Measurements from ENCODE around the gene PTPRG. TPM values are rescaled to one million over a fixed set of nuclear protein-coding genes. Genes with fewer than 3 reads are reported as not detected.

Gene PTPRG
- total RNA-seq, 4 donors from 2014 or later, result 8.4 to 37.3 (median 14.9) TPM

GRCh38 chr3:61761694-61762430 lies 200.5 kb downstream of the PTPRG start:
- intact Hi-C loops (cut with DNase I; ENCODE audit: low total_unique reads), result no loop called here
- DNase-seq (ENCODE audit: low spot score in 2 of 2), result no peak
- 78 to 82% methylated on average over 8 of the region's 8 CpGs for WGBS, 2 donors
- H3K4me3 ChIP-seq (ENCODE audit: low read depth, poor library complexity, severe bottlenecking), result no peak overlapping the region
- TF ChIP-seq, protein P1, sequence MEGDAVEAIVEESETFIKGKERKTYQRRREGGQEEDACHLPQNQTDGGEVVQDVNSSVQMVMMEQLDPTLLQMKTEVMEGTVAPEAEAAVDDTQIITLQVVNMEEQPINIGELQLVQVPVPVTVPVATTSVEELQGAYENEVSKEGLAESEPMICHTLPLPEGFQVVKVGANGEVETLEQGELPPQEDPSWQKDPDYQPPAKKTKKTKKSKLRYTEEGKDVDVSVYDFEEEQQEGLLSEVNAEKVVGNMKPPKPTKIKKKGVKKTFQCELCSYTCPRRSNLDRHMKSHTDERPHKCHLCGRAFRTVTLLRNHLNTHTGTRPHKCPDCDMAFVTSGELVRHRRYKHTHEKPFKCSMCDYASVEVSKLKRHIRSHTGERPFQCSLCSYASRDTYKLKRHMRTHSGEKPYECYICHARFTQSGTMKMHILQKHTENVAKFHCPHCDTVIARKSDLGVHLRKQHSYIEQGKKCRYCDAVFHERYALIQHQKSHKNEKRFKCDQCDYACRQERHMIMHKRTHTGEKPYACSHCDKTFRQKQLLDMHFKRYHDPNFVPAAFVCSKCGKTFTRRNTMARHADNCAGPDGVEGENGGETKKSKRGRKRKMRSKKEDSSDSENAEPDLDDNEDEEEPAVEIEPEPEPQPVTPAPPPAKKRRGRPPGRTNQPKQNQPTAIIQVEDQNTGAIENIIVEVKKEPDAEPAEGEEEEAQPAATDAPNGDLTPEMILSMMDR (IDR thresholded peaks at IDR 0.05), result no peak
- no peak for TF ChIP-seq POLR2A (IDR thresholded peaks at IDR 0.05)

DNA sequence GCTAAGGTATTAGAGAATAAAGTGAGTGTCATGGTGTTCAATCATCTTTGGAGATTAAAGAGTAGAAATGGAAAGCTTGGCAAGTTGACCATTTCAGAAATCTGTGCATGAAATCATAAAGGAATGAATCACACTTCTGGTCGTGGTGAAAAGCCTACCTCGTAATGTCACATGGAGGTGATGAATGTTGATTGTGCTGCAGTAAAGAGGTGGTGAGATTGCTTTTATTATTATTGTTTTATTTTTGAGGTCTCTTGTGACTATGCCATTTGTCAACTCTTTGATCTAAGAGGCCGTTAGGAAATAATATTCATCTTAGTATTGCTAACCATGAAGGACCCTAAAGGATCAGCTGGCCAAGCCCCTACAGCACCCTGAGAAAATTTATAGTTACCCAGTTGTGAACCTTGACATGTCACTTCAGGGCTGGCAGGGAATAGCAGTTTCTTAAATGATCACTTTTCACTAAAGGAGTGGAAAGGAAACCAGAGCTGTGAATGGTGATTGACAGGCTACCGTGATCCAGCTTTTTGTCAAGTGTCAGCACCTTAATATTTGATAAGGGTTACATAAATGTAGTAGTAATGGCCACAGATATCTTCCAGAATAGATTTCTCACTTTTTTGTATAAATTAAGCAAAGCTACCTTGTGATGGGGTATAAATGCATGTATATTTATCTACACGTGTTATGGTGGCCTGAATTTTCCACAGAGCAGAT lies 203.9 kb downstream of the PTPRG start:
- DNase-seq (ENCODE audit: low spot score in 2 of 2), result no peak
- no peak for TF ChIP-seq POLR2A (IDR thresholded peaks at IDR 0.05)
- TF ChIP-seq, protein P1 (IDR thresholded peaks at IDR 0.05), result no peak
- WGBS, 2 donors, result 88 to 91% methylated on average over 5 of the region's 5 CpGs
- intact Hi-C loops (cut with DNase I; ENCODE audit: low total_unique reads), result no loop called here
- H3K4me3 ChIP-seq (ENCODE audit: low read depth, poor library complexity, severe bottlenecking), result no peak overlapping the region

GRCh38 chr3:61768284-61769037 lies 207.1 kb downstream of the PTPRG start:
- intact Hi-C loops (cut with DNase I; ENCODE audit: low total_unique reads), result no loop called here
- WGBS, 2 donors, result 74 to 79% methylated on average over 4 of the region's 4 CpGs
- no peak for DNase-seq (ENCODE audit: low spot score in 2 of 2)
- TF ChIP-seq, protein P1 (IDR thresholded peaks at IDR 0.05), result no peak
- TF ChIP-seq POLR2A (IDR thresholded peaks at IDR 0.05), result no peak
- no peak overlapping the region for H3K4me3 ChIP-seq (ENCODE audit: low read depth, poor library complexity, severe bottlenecking)

DNA sequence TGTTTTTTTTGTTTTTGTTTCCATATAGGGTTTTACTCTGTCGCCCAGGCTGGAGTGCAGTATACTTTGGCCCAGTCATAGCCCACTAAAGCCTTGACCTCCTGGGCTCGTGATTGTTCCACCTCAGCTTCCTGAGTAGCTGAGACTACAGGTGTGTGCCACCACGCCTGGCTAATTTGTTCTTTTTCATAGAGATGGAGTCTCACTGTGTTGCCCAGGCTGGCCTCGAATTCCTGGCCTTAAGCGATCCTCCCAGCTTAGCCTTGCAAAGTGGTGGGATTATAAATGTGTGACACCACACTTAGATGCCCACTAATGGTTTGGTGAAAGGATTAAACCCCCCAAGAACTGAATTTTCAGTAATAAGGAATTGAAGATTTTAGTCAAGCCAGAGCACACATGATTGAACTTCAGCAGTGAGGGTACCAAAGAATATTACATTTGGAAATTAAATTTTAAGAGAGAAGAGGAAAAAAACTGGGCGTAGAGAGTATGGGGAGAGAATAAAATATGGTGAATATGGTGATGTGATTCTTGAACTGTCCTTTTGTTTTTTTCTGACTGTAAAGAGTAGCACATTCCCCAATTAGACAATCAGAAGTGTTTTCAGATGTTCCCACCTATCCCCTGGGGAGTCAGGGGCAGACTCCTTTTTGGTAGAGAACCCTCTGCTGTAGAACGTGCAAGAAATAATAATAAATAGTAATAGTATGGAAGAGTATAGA lies 208.1 kb downstream of the PTPRG start:
- DNase-seq (ENCODE audit: low spot score in 2 of 2), result no peak
- no peak overlapping the region for H3K4me3 ChIP-seq (ENCODE audit: low read depth, poor library complexity, severe bottlenecking)
- WGBS, 2 donors, result 86 to 88% methylated on average over 7 of the region's 7 CpGs
- intact Hi-C loops (cut with DNase I; ENCODE audit: low total_unique reads), result no loop called here
- TF ChIP-seq POLR2A (IDR thresholded peaks at IDR 0.05), result no peak
- TF ChIP-seq, protein P1 (IDR thresholded peaks at IDR 0.05), result no peak

DNA sequence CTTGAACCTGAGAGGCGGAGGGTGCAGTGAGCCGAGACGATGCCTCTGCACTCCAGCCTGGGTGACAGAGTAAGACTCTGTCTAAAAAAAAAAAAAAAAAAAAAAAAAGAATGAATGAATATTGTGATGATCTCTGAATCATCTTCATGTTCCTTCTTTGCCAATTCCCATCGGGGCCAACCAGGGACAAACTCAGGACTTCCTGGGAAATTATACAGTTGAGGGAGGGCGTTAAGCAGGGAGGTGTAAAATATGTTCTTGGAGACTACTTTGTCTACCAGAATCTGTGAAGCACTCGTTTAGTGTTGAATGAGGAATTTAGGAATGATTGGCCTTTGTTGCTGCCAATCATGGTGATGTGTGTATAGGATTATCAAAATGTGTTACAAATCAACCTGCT lies 210.6 kb downstream of the PTPRG start:
- intact Hi-C loops (cut with DNase I; ENCODE audit: low total_unique reads), result no loop called here
- TF ChIP-seq, protein P1 (IDR thresholded peaks at IDR 0.05), result no peak
- TF ChIP-seq POLR2A (IDR thresholded peaks at IDR 0.05), result no peak
- WGBS, 2 donors, result 46 to 65% methylated on average over 6 of the region's 6 CpGs

More for the DNA sequence above, 210.6 kb downstream of the PTPRG start:
- no peak for DNase-seq (ENCODE audit: low spot score in 2 of 2)
- no peak overlapping the region for H3K4me3 ChIP-seq (ENCODE audit: low read depth, poor library complexity, severe bottlenecking)
